Vagina (tissue), 2 donors: ENCODE data around the gene ATP8B1.

ENCODE experiments used
- CTCF ChIP-seq, 3 experiments: fragments of 450-650 bp in 2 of 3; fragments of 200-600 bp in 1 of 3; sonication (generic) in 1 of 3; IDR thresholded peaks; one replicate each; pipeline ENCODE4 v1.5.1; 2017 to 2019; ENCODE audit warnings: antibody characterized with exemption in 3 of 3, mild to moderate bottlenecking in 2 of 3, moderate library complexity in 2 of 3
- POLR2AphosphoS5 ChIP-seq, 2 donors: sonication (generic); formaldehyde crosslinking; IDR thresholded peaks; one replicate each; pipeline ENCODE4 v1.9.0; 2017; ENCODE audit warnings: antibody characterized with exemption in 2 of 2, mild to moderate bottlenecking in 2 of 2, low read depth in 1 of 2; ENCODE audit not compliant: insufficient read depth in 1 of 2

GRCh38 chr18:57716549-57716948, 86.6 kb downstream of the ATP8B1 start:
- no peak for TF ChIP-seq CTCF (IDR thresholded peaks at IDR 0.05)
- no peak for TF ChIP-seq POLR2AphosphoS5 (IDR thresholded peaks at IDR 0.05; ENCODE audit: insufficient read depth in 1 of 2, low read depth in 1 of 2)
